SK-N-MC (cell line): ENCODE measurements around the gene LBP.

Experiments
- EZH2 ChIP-seq: fragments of 200-600 bp; sonication (generic); IDR thresholded peaks from one replicate; pipeline ENCODE4 v1.6.1; 2017; ENCODE audit warnings: antibody characterized with exemption
- FOXP2 ChIP-seq: optimal IDR thresholded peaks from 2 replicates; pipeline ENCODE3; 2011; ENCODE audit warnings: mild to moderate bottlenecking, moderate library complexity; ENCODE audit not compliant: insufficient read depth; ENCODE audit errors: extremely low read length, control extremely low read depth
- POLR2AphosphoS5 ChIP-seq: IDR thresholded peaks from 2 replicates; pipeline ENCODE4 v1.6.1; 2012; ENCODE audit warnings: mild to moderate bottlenecking, low read depth, low read length, borderline replicate concordance

DNA sequence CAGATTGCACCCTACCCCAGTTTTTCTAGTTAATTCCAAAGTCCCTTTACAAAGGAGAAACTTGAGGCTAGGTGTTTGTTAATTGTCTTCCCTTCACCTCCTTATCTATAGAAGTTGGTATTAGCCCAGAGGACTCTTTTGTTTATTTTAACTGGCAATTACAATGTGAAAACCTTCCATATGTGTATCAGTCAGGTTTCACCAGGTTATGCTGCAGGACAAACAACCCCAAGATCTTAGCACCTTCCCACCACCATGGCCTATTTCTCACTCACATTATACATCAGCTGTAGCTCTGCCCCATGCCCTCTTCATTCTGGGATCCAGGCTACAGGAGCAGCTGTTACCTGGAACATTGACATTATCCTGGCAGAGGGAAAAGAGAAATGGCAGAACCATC lies 57.7 kb downstream of the LBP start:
- TF ChIP-seq EZH2 (no peak), POLR2AphosphoS5 (no peak), FOXP2 (no peak)
